OCI-LY3 (cell line): ENCODE data around the gene TMEM269.

Experiments
- H2AFZ ChIP-seq: fragments of 200-600, 300-600 bp; shearing (Covaris generic); 2 replicates; pipeline ENCODE4 v1.6.0; 2014; ENCODE audit warnings: antibody characterized with exemption, low read depth, low read length
- H3K27ac ChIP-seq: fragments of 200-600, 300-600 bp; sonication (generic); 2 replicates; pipeline ENCODE4 v1.5.1; 2014; ENCODE audit warnings: mild to moderate bottlenecking, low read length, moderate library complexity, mixed read lengths
- H3K27me3 ChIP-seq: fragments of 200-600, 300-600 bp; sonication (generic); 2 replicates; pipeline ENCODE4 v1.6.1; 2014; ENCODE audit warnings: low read depth, low read length, mixed read lengths
- H3K36me3 ChIP-seq: fragments of 200-600, 300-600 bp; sonication (generic); replicated peaks from 2 replicates; pipeline ENCODE3; 2014; ENCODE audit warnings: low read depth, low read length, mixed read lengths
- H3K4me1 ChIP-seq: fragments of 300-600, 200-600 bp; sonication (generic); 2 replicates; pipeline ENCODE4 v1.6.1; 2014; ENCODE audit warnings: low read length, mixed read lengths
- H3K4me2 ChIP-seq: fragments of 200-600, 300-600 bp; sonication (generic); 2 replicates; pipeline ENCODE4 v1.6.1; 2014; ENCODE audit warnings: low read length, mixed read lengths
- H3K4me3 ChIP-seq: fragments of 300-600, 200-600 bp; sonication (generic); 2 replicates; pipeline ENCODE4 v1.5.1; 2014; ENCODE audit warnings: antibody characterized with exemption, mild to moderate bottlenecking, low read length, moderate library complexity
- H3K79me2 ChIP-seq: fragments of 300-600, 200-600 bp; shearing (Covaris generic); 2 replicates; pipeline ENCODE4 v1.6.1; 2014; ENCODE audit warnings: mild to moderate bottlenecking, low read length, mixed read lengths
- H3K9ac ChIP-seq: fragments of 300-600, 200-600 bp; shearing (Covaris generic); 2 replicates; pipeline ENCODE4 v1.6.0; 2014; ENCODE audit warnings: mild to moderate bottlenecking, low read length, moderate library complexity
- H3K9me3 ChIP-seq: fragments of 200-600, 300-600 bp; shearing (Covaris generic); 2 replicates; pipeline ENCODE4 v1.6.1; 2014; ENCODE audit warnings: low read length, mixed read lengths; ENCODE audit not compliant: insufficient read depth
- H4K20me1 ChIP-seq: fragments of 200-600, 300-600 bp; sonication (generic); 2 replicates; pipeline ENCODE4 v1.6.1; 2016; ENCODE audit warnings: low read length, mixed read lengths; ENCODE audit not compliant: insufficient read depth
- CTCF ChIP-seq: fragments of 200-600, 300-600 bp; sonication (generic); IDR thresholded peaks from 2 replicates; pipeline ENCODE4 v1.5.1; 2014; ENCODE audit warnings: antibody characterized with exemption, low read length, low read depth
- EZH2phosphoT487 ChIP-seq: fragments of 200-600 bp; shearing (Covaris generic); IDR thresholded peaks from 2 replicates; pipeline ENCODE4 v1.6.1; 2018; ENCODE audit warnings: antibody characterized with exemption, mixed run types, low read depth

The TMEM269 gene

GRCh38 chr1:42736571-42737200, 48.1 kb upstream of the TMEM269 start:
- Histone ChIP-seq H3K36me3 (no peaks in the 10 kb centered on the region), H3K4me1 (peaks cover 7% of the 10 kb centered on the region), H2AFZ (peak overlapping the region; percentile 64; the same call in 1 of the 2 replicates), H4K20me1 (no peaks in the 10 kb centered on the region), H3K9ac (no peak overlapping the region), H3K79me2 (no peaks in the 10 kb centered on the region), H3K9me3 (no peaks in the 10 kb centered on the region), H3K4me2 (peak overlapping the region; percentile 32; the same call in 1 of the 2 replicates), H3K27me3 (no peaks in the 10 kb centered on the region), H3K27ac (no peak overlapping the region), H3K4me3 (no peak overlapping the region)
- TF ChIP-seq CTCF (no peak), EZH2phosphoT487 (no peak)

GRCh38 chr1:42737257-42737656, 47.5 kb upstream of the TMEM269 start:
- H3K4me1 ChIP-seq: peaks cover 7% of the 10 kb centered on the region

GRCh38 chr1:42737986-42738677, 46.7 kb upstream of the TMEM269 start:
- Histone ChIP-seq H3K4me3 (no peak overlapping the region), H3K4me2 (no peak overlapping the region), H3K79me2 (no peaks in the 10 kb centered on the region), H3K27ac (no peak overlapping the region), H2AFZ (no peak overlapping the region), H4K20me1 (no peaks in the 10 kb centered on the region), H3K4me1 (peaks cover 7% of the 10 kb centered on the region), H3K27me3 (no peaks in the 10 kb centered on the region), H3K36me3 (no peaks in the 10 kb centered on the region), H3K9me3 (no peaks in the 10 kb centered on the region), H3K9ac (no peak overlapping the region)
- TF ChIP-seq CTCF: no peak
- TF ChIP-seq EZH2phosphoT487: no peak

More at GRCh38 chr1:42737257-42737656, 47.5 kb upstream of the TMEM269 start:
- no peaks in the 10 kb centered on the region for H3K9me3 ChIP-seq
- H2AFZ ChIP-seq: peak overlapping the region; percentile 64
- H3K36me3 ChIP-seq: no peaks in the 10 kb centered on the region
- H3K4me2 ChIP-seq: peak overlapping the region; percentile 32; the same call in 1 of the 2 replicates
- no peak overlapping the region for H3K9ac ChIP-seq
- H3K79me2 ChIP-seq: no peaks in the 10 kb centered on the region
- H4K20me1 ChIP-seq: no peaks in the 10 kb centered on the region
- H3K4me3 ChIP-seq: no peak overlapping the region
- H3K27ac ChIP-seq: no peak overlapping the region
- TF ChIP-seq CTCF: peak; percentile 19; the same call in 1 of the 2 replicates
- TF ChIP-seq EZH2phosphoT487: no peak
- H3K27me3 ChIP-seq: no peaks in the 10 kb centered on the region

- peaks cover 7% of the 10 kb centered on the region for H3K4me1 ChIP-seq
- no peak overlapping the region for H3K4me2 ChIP-seq
- no peak overlapping the region for H3K9ac ChIP-seq
- H3K79me2 ChIP-seq: no peaks in the 10 kb centered on the region
- no peak overlapping the region for H2AFZ ChIP-seq
- no peaks in the 10 kb centered on the region for H3K27me3 ChIP-seq
- H3K27ac ChIP-seq: no peak overlapping the region
- no peaks in the 10 kb centered on the region for H3K36me3 ChIP-seq
- H3K9me3 ChIP-seq: no peaks in the 10 kb centered on the region
- no peak overlapping the region for H3K4me3 ChIP-seq
- TF ChIP-seq CTCF (no peak), EZH2phosphoT487 (no peak)
- no peaks in the 10 kb centered on the region for H4K20me1 ChIP-seq
Measured at GRCh38 chr1:42738678-42739226, 46.0 kb upstream of the TMEM269 start.
